PFSK-1 (cell line): ENCODE results near the gene PREPL.

Experiments used
- FOXP2 ChIP-seq: optimal IDR thresholded peaks from 2 replicates; pipeline ENCODE3; 2011; ENCODE audit warnings: borderline replicate concordance, control low read depth, inconsistent platforms; ENCODE audit not compliant: insufficient read depth; ENCODE audit errors: extremely low read length, extremely low read depth
- POLR2AphosphoS5 ChIP-seq: IDR thresholded peaks from 2 replicates; pipeline ENCODE4 v1.6.1; 2012; ENCODE audit warnings: low read depth, mild to moderate bottlenecking, control low read depth, low read length, moderate library complexity
- REST ChIP-seq, 2 experiments: IDR thresholded peaks; 2 replicates each; pipeline versions ENCODE4 v1.6.1 to v1.8.0; 2011 to 2012; ENCODE audit warnings: low read depth in 2 of 2, low read length in 2 of 2, control low read depth in 1 of 2, inconsistent platforms in 1 of 2, mild to moderate bottlenecking in 1 of 2, moderate library complexity in 1 of 2; ENCODE audit not compliant: insufficient read depth in 1 of 2
- SIN3A ChIP-seq: IDR thresholded peaks from 2 replicates; pipeline ENCODE4 v1.6.1; 2012; ENCODE audit warnings: mild to moderate bottlenecking, low read length, moderate library complexity, borderline replicate concordance; ENCODE audit not compliant: insufficient read depth
- TAF1 ChIP-seq: IDR thresholded peaks from 2 replicates; pipeline ENCODE4 v1.6.1; 2012; ENCODE audit warnings: low read length, control low read depth, borderline replicate concordance; ENCODE audit not compliant: insufficient read depth

Gene PREPL

GRCh38 chr2:44348400-44348799 lies 12.9 kb downstream of the PREPL start:
- TF ChIP-seq SIN3A = no peak
- no peak for TF ChIP-seq FOXP2
- TF ChIP-seq REST (IDR thresholded peaks at IDR 0.05; ENCODE audit: insufficient read depth in 1 of 2, low read depth in 2 of 2, low read length in 2 of 2) = no peak
- TF ChIP-seq TAF1 = no peak
- no peak for TF ChIP-seq POLR2AphosphoS5

GRCh38 chr2:44347526-44347925 lies 13.8 kb downstream of the PREPL start:
- TF ChIP-seq POLR2AphosphoS5 (no peak), FOXP2 (no peak), REST (IDR thresholded peaks at IDR 0.05; ENCODE audit: insufficient read depth in 1 of 2, low read depth in 2 of 2, low read length in 2 of 2) (no peak), TAF1 (no peak), SIN3A (no peak)

- TF ChIP-seq POLR2AphosphoS5 (no peak), TAF1 (no peak), FOXP2 (no peak), REST (IDR thresholded peaks at IDR 0.05; ENCODE audit: insufficient read depth in 1 of 2, low read depth in 2 of 2, low read length in 2 of 2) (no peak), SIN3A (no peak)
Measured at GRCh38 chr2:44342854-44343253, 18.4 kb downstream of the PREPL start.

GRCh38 chr2:44335806-44336538 lies 25.3 kb downstream of the PREPL start:
- TF ChIP-seq REST (IDR thresholded peaks at IDR 0.05; ENCODE audit: insufficient read depth in 1 of 2, low read depth in 2 of 2, low read length in 2 of 2) = no peak
- no peak for TF ChIP-seq FOXP2
- no peak for TF ChIP-seq TAF1
- no peak for TF ChIP-seq POLR2AphosphoS5
- TF ChIP-seq SIN3A = no peak
